HCT116 (cell line): ENCODE data around the gene STK11. TPM values are rescaled to one million over a fixed set of nuclear protein-coding genes. Genes with fewer than 3 reads are reported as not detected.
"Not testable (repeated sequence)": the region's sequence is repeated elsewhere in the genome, so short reads cannot be mapped to it uniquely, and the experiment has no call there.

Source experiments
- ATAC-seq: fragments of 200-7000 bp; cut with Tn5 transposase; 2 replicates; pipeline ENCODE4 v1.9.1; 2020; ENCODE audit warnings: mild to moderate bottlenecking, moderate library complexity
- BruUV-seq: library from RNA; stranded (reverse); fragments of 400-500 nt; replicated peaks from 2 replicates; lab custom pipeline; 2021; lab: Mats Ljungman, UMichigan
- CTCF ChIA-PET: fragments of 300-600 bp; sonication (Branson Sonifier 250); formaldehyde crosslinking; loops from one replicate; lab custom pipeline; 2021; ENCODE audit warnings: antibody characterized with exemption; lab: Charles Lee
- POLR2A ChIA-PET: fragments of 300-600, 350-600 bp; sonication (Branson Sonifier 250); formaldehyde crosslinking; loops from one replicate; lab custom pipeline; 2021; ENCODE audit warnings: antibody characterized with exemption; lab: Charles Lee
- RAD21 ChIA-PET, 2 experiments: fragments of 300-600 bp; sonication (Branson Sonifier 250); formaldehyde crosslinking; loops; one replicate each; lab custom pipeline; 2023; ENCODE audit warnings: low total read pairs in 2 of 2; ENCODE audit not compliant: uncharacterized antibody in 2 of 2, unreplicated experiment in 2 of 2, low non-redundant PET in 1 of 2; lab: Charles Lee
- DNase-seq: peaks from one replicate; pipeline ENCODE4 v3.0.0-alpha.2; 2010; ENCODE audit warnings: low read depth, low spot score
- H2AFZ ChIP-seq: fragments of 200-600 bp; shearing (Covaris generic), sonication (generic); 2 replicates; pipeline ENCODE4 v1.6.1; 2017; ENCODE audit warnings: low read depth, mixed run types, mixed read lengths, antibody characterized with exemption, low read length; ENCODE audit not compliant: poor library complexity, severe bottlenecking
- H3K27ac ChIP-seq: 2 replicates; pipeline ENCODE4 v1.5.1; 2012; ENCODE audit warnings: low read depth, low read length
- H3K27me3 ChIP-seq: fragments of 200-600 bp; sonication (generic); 2 replicates; pipeline ENCODE4 v1.6.1; 2016; ENCODE audit warnings: mixed run types, low read length, mixed read lengths; ENCODE audit not compliant: insufficient read depth
- H3K36me3 ChIP-seq, 2 experiments: fragments of 200-500 bp in 1 of 2; fragments of 200-600 bp in 1 of 2; sonication (Bioruptor generic) in 1 of 2; sonication (generic) in 1 of 2; 2 replicates each; pipeline versions ENCODE4 v1.5.1 to v1.6.1; 2014 to 2016; ENCODE audit warnings: low read length in 2 of 2, inconsistent platforms in 1 of 2, mixed read lengths in 1 of 2, mixed run types in 1 of 2; ENCODE audit not compliant: insufficient read depth in 2 of 2, control insufficient read depth in 1 of 2
- H3K4me1 ChIP-seq, 2 experiments: fragments of 200-600 bp in 1 of 2; sonication (generic) in 1 of 2; 2 replicates each; pipeline versions ENCODE4 v1.5.1 to v1.6.1; 2012 to 2017; ENCODE audit warnings: low read length in 2 of 2, inconsistent platforms in 1 of 2, mild to moderate bottlenecking in 1 of 2, mixed read lengths in 1 of 2, mixed run types in 1 of 2, moderate library complexity in 1 of 2; ENCODE audit not compliant: insufficient read depth in 2 of 2, control insufficient read depth in 1 of 2
- H3K4me2 ChIP-seq: fragments of 200-600 bp; sonication (generic); 2 replicates; pipeline ENCODE4 v1.6.1; 2017; ENCODE audit warnings: mixed run types, low read length, mixed read lengths
- H3K4me3 ChIP-seq, 2 experiments: fragments of 200-600 bp in 1 of 2; sonication (generic) in 1 of 2; replicated peaks in 1 of 2; 2 replicates each; pipeline ENCODE4 v1.5.1; 2011 to 2016; ENCODE audit warnings: low read length in 2 of 2, control low read depth in 1 of 2, low read depth in 1 of 2, mild to moderate bottlenecking in 1 of 2, mixed read lengths in 1 of 2, mixed run types in 1 of 2
- H3K79me2 ChIP-seq: fragments of 200-600 bp; sonication (generic); 2 replicates; pipeline ENCODE4 v1.6.1; 2017; ENCODE audit warnings: mild to moderate bottlenecking, mixed run types, low read length, moderate library complexity, mixed read lengths; ENCODE audit not compliant: insufficient read depth
- H3K9ac ChIP-seq: fragments of 200-600 bp; sonication (generic); 2 replicates; pipeline ENCODE4 v1.6.1; 2016; ENCODE audit warnings: low read length, mixed read lengths
- H3K9me2 ChIP-seq: fragments of 200-600 bp; sonication (generic), shearing (Covaris generic); 2 replicates; pipeline ENCODE4 v1.6.1; 2017; ENCODE audit warnings: mixed run types, mild to moderate bottlenecking, moderate library complexity; ENCODE audit not compliant: insufficient read depth
- H3K9me3 ChIP-seq, 2 experiments: fragments of 200-500 bp in 1 of 2; fragments of 200-600 bp in 1 of 2; sonication (Bioruptor generic) in 1 of 2; sonication (generic) in 1 of 2; 2 replicates each; pipeline ENCODE4 v1.6.1; 2014 to 2017; ENCODE audit warnings: low read length in 2 of 2, mixed read lengths in 2 of 2, inconsistent platforms in 1 of 2, low read depth in 1 of 2, mild to moderate bottlenecking in 1 of 2, mixed run types in 1 of 2, moderate library complexity in 1 of 2; ENCODE audit not compliant: control insufficient read depth in 1 of 2, insufficient read depth in 1 of 2
- H4K20me1 ChIP-seq: fragments of 200-600 bp; sonication (generic), shearing (Covaris generic); 2 replicates; pipeline ENCODE4 v1.6.1; 2017; ENCODE audit warnings: mixed run types, mild to moderate bottlenecking, moderate library complexity; ENCODE audit not compliant: insufficient read depth
- ATF3 ChIP-seq: IDR thresholded peaks from 2 replicates; pipeline ENCODE4 v1.6.1; 2012
- CTCF ChIP-seq, 3 experiments: fragments of 200-600 bp in 1 of 3; sonication (generic) in 1 of 3; IDR thresholded peaks in 2 of 3; conservative IDR thresholded peaks in 1 of 3; 2 replicates each; pipeline ENCODE4 v1.5.1; 2012 to 2017; ENCODE audit warnings: low read depth in 2 of 3, low read length in 2 of 3, antibody characterized with exemption in 1 of 3, borderline replicate concordance in 1 of 3, control low read depth in 1 of 3, mild to moderate bottlenecking in 1 of 3, mixed read lengths in 1 of 3, mixed run types in 1 of 3, moderate library complexity in 1 of 3; ENCODE audit not compliant: insufficient read depth in 1 of 3
- EZH2phosphoT487 ChIP-seq: fragments of 200-600 bp; IDR thresholded peaks from 2 replicates; pipeline ENCODE4 v1.6.1; 2018; ENCODE audit warnings: antibody characterized with exemption, borderline replicate concordance
- FOSL1 ChIP-seq: IDR thresholded peaks from 2 replicates; pipeline ENCODE4 v1.6.1; 2012; ENCODE audit warnings: low read depth
- JUND ChIP-seq: IDR thresholded peaks from 2 replicates; pipeline ENCODE4 v1.6.1; 2012
- POLR2AphosphoS5 ChIP-seq: IDR thresholded peaks from 2 replicates; pipeline ENCODE4 v1.6.1; 2011; ENCODE audit warnings: mild to moderate bottlenecking, low read depth, low read length, moderate library complexity
- SIN3A ChIP-seq: IDR thresholded peaks from 2 replicates; pipeline ENCODE4 v1.6.1; 2012; ENCODE audit warnings: low read depth
- SP1 ChIP-seq: IDR thresholded peaks from 2 replicates; pipeline ENCODE4 v1.6.1; 2012; ENCODE audit warnings: low read depth
- ZFX ChIP-seq: fragments of 450-650 bp; IDR thresholded peaks from 2 replicates; pipeline ENCODE4 v1.6.1; 2017
- ZNF274 ChIP-seq: fragments of 200-500 bp; sonication (Bioruptor generic); IDR thresholded peaks from 2 replicates; pipeline ENCODE4 v1.6.1; 2014; ENCODE audit warnings: mild to moderate bottlenecking, low read depth, low read length, inconsistent platforms
- intact Hi-C: fragments of 100-400 bp; cut with micrococcal nuclease; formaldehyde crosslinking; loops from 2 replicates; pipeline ENCODE4 v1.10.0; 2022
- total RNA-seq: library from RNA; stranded (reverse); gene quantifications from one replicate; pipeline ENCODE4 v1.2.1, GENCODE V29; 2021; ENCODE audit not compliant: unreplicated experiment
- TF ChIP-seq, protein P1 (sequence below): IDR thresholded peaks from 2 replicates; pipeline ENCODE4 v1.6.1; 2011; ENCODE audit warnings: mild to moderate bottlenecking, low read length, moderate library complexity; ENCODE audit not compliant: insufficient replicate concordance; ENCODE audit errors: extremely low read depth

Gene STK11
- total RNA-seq, 1 experiment from 2014 or later: 86.9 TPM

DNA sequence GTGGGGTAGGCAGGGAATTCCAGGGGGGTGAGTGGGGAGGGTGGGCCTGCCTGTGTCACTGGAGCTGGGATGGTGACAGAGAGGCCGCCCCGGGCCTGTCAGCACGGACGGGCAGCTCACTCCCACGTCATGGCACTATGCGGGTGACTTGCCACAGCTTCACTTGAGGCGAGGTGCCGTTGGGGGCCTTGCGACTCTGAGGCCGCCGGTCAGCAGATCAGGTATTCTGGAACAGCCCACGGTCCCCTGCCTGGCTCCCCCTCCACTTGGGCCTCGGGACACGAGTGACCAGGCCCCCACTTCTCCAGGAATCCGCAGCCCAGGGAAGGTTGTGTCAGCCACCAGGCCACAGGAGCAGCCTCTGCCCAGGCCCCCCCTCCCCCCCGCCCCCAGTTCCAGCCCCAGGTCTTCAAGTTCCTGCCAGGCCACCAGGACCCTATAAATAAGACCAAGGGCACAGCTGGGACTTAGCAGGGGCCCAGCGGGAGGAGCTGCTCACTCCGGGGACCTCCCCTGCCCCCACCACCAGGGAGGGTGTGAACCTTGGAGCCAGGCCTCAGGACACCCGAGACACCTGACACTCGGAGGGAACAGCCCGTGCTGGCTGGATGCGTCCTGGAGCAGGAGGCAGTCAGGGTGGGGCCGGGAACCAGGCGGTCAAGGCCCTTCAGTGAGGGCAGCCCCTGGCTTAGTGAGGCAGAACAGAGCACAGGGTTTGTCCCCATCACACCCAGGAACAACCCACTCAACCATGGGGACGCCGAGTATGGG is 40.1 kb downstream of the STK11 start (continued):
- no peak for TF ChIP-seq SP1
- no peak for TF ChIP-seq ZNF274
- no peak for TF ChIP-seq SIN3A
- TF ChIP-seq ATF3: no peak
- TF ChIP-seq, protein P1, sequence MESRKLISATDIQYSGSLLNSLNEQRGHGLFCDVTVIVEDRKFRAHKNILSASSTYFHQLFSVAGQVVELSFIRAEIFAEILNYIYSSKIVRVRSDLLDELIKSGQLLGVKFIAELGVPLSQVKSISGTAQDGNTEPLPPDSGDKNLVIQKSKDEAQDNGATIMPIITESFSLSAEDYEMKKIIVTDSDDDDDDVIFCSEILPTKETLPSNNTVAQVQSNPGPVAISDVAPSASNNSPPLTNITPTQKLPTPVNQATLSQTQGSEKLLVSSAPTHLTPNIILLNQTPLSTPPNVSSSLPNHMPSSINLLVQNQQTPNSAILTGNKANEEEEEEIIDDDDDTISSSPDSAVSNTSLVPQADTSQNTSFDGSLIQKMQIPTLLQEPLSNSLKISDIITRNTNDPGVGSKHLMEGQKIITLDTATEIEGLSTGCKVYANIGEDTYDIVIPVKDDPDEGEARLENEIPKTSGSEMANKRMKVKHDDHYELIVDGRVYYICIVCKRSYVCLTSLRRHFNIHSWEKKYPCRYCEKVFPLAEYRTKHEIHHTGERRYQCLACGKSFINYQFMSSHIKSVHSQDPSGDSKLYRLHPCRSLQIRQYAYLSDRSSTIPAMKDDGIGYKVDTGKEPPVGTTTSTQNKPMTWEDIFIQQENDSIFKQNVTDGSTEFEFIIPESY: no peak
- TF ChIP-seq FOSL1: no peak
- TF ChIP-seq EZH2phosphoT487: no peak
- no peak for TF ChIP-seq ZFX
- no peak for TF ChIP-seq JUND

DNA sequence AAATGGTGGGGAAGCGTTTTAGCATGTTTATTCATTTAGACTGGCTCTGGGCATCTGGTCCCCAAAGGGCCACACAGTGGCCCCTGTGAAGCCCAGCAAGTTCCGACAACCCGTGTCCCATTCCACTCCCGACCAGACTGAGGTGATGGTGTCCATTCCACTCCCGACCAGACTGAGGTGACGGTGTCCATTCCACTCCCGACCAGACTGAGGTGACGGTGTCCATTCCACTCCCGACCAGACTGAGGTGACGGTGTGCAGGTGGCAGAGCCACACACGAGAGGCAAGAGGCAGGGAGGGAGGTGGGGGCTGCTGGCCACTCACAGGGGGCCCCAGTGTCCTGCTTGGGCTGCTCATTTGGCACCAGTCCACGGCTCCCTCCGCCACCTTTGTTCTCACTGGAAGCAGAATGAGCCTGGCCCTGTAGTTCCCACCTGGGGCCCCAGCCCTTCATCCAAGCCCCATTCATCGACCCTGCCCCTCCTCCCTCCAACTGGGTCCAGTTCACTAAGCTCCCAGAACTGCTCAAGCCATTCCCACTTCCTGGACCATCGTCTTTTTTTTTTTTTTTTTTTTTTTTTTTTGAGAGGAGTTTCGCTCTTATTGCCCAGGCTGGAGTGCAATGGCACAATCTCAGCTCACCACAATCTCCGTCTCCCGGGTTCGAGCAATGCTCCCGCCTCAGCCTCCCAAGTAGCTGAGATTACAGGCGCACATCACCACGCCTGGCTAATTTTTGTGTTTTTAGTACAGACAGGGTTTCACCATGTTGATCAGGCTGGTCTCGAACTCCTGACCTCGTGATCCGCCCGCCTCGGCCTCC is 40.9 kb downstream of the STK11 start:
- ATAC-seq, DNase-seq, H2AFZ ChIP-seq, H3K4me3 ChIP-seq, H3K27me3 ChIP-seq, H3K9me3 ChIP-seq, BruUV-seq, H3K9me2 ChIP-seq: not testable (repeated sequence)
- Histone ChIP-seq H3K4me2 (peak overlapping the region; percentile 98), H4K20me1 (peaks cover 13% of the 10 kb centered on the region; the same call in 1 of the 2 replicates), H3K27ac (peak overlapping the region; percentile 100), H3K4me1 (peaks cover 47 to 63% of the 10 kb centered on the region in 2 experiments), H3K36me3 (peaks cover 5 to 25% of the 10 kb centered on the region in 2 experiments), H3K79me2 (peaks cover 57% of the 10 kb centered on the region), H3K9ac (peak overlapping the region; percentile 99)
- POLR2A ChIA-PET: interaction anchor here (0.7 to 5.3 kb wide), 5 partner anchors 15 to 69 kb away, joined by 3 to 139 read pairs (median 6); partner anchors contain the start of gene CIRBP
- intact Hi-C loops: loop anchor here (10.0 kb wide), 2 partner anchors 222 to 452 kb away; partner anchors contain the start of genes CNN2, PTBP1, RNU6-2 and TMEM259
- peak in 1 of 3 experiments; percentile 31; a peak in 1 of 6 replicates for TF ChIP-seq CTCF (IDR thresholded peaks at IDR 0.05 in 2 of 3, conservative IDR thresholded peaks at IDR 0.05 in 1 of 3; ENCODE audit: borderline replicate concordance in 1 of 3, insufficient read depth in 1 of 3, low read depth in 2 of 3, low read length in 2 of 3)
- peak; percentile 44; the same call in 1 of the 2 replicates for TF ChIP-seq POLR2AphosphoS5
- CTCF ChIA-PET: interaction anchor here (0.7 to 5.2 kb wide), 3 partner anchors 15 to 180 kb away, joined by 3 to 325 read pairs (median 4); partner anchors contain the start of genes ARHGAP45 and CIRBP
- RAD21 ChIA-PET: interaction anchor here (0.6 to 0.9 kb wide), 3 partner anchors 20 to 178 kb away, joined by 3 to 8 read pairs (median 5); no protein-coding TSS in a partner anchor
